ENCODE measurements around the gene MMAB.

MMAB gene

GRCh38 chr12:109553483-109553882, 19.8 kb downstream of the MMAB start:
- no peak overlapping the region for H3K4me3 ChIP-seq (ENCODE audit: low read length)
- no peak for DNase-seq (ENCODE audit: low read depth)
- TF ChIP-seq, protein P1, sequence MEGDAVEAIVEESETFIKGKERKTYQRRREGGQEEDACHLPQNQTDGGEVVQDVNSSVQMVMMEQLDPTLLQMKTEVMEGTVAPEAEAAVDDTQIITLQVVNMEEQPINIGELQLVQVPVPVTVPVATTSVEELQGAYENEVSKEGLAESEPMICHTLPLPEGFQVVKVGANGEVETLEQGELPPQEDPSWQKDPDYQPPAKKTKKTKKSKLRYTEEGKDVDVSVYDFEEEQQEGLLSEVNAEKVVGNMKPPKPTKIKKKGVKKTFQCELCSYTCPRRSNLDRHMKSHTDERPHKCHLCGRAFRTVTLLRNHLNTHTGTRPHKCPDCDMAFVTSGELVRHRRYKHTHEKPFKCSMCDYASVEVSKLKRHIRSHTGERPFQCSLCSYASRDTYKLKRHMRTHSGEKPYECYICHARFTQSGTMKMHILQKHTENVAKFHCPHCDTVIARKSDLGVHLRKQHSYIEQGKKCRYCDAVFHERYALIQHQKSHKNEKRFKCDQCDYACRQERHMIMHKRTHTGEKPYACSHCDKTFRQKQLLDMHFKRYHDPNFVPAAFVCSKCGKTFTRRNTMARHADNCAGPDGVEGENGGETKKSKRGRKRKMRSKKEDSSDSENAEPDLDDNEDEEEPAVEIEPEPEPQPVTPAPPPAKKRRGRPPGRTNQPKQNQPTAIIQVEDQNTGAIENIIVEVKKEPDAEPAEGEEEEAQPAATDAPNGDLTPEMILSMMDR (IDR thresholded peaks at IDR 0.05; ENCODE audit: insufficient read depth, low read depth, low read length, missing control alignments) = no peak

DNA sequence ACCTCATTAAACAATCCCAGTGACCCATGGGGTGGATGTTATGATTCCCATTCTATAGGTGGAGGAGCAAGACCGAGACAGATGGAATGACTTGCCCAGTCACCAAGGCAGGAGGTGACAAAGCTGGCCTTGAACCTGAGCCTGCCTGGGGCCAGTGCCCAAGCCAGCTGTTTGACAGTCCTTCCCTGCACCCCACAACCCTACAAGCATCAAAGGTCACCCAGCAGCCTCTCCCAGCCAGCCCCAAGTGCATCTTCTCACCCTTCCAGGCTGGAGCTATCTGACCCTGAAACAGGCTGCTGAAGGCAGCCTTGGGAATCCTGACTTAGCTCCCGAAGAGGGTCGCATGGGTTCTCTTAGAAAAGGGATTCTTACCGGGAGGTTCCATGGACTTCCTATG, 20.3 kb downstream of the MMAB start:
- TF ChIP-seq, protein P1 (IDR thresholded peaks at IDR 0.05; ENCODE audit: insufficient read depth, low read depth, low read length, missing control alignments) = no peak

DNA sequence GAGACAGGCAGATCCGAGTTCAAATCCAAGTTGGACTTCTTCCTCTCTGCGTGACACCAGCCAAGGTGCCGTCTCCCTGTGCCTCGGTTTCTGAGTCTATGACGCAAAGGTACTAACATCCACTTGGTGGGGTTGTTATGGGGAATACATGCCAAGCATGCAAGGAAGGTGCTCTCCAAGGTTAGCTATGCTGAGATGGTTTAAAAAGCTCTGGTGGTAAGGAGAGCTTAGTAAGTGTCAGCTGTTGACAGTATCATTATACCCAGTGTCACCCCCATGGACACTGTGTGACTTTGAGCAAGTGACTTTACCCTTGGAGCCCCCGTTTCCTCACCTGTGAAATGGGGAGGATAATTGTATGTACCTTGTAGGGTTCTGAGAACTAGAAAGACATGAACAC, 22.2 kb downstream of the MMAB start:
- TF ChIP-seq, protein P1 (IDR thresholded peaks at IDR 0.05; ENCODE audit: insufficient read depth, low read depth, low read length, missing control alignments) = no peak
- H3K4me3 ChIP-seq (ENCODE audit: low read length) = no peak overlapping the region
- no peak for DNase-seq (ENCODE audit: low read depth)

More for the DNA sequence above, 20.3 kb downstream of the MMAB start:
- H3K4me3 ChIP-seq (ENCODE audit: low read length) = no peak overlapping the region
- DNase-seq (ENCODE audit: low read depth) = no peak

DNA sequence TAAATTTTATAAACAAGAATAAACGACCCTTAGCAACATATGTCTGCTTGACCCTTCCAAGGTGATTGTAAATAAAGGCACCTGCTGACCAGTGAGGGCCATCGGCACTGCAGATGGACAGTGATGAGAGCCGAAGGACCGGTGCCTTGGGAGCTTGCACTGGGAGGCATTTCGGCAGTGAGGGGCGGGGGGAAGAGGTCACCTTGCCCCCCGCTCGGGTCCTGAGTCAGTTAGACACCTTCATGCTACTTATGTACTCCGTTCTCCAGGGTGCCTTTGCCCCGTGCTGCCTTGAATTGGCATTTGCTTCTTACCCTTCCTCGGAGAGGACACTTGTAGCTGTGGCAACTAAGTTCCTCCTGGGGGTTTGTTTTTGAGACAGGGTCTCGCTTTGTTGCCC, 23.0 kb downstream of the MMAB start:
- H3K4me3 ChIP-seq (ENCODE audit: low read length) = no peak overlapping the region
- DNase-seq (ENCODE audit: low read depth) = no peak
- TF ChIP-seq, protein P1 (IDR thresholded peaks at IDR 0.05; ENCODE audit: insufficient read depth, low read depth, low read length, missing control alignments) = no peak

DNA sequence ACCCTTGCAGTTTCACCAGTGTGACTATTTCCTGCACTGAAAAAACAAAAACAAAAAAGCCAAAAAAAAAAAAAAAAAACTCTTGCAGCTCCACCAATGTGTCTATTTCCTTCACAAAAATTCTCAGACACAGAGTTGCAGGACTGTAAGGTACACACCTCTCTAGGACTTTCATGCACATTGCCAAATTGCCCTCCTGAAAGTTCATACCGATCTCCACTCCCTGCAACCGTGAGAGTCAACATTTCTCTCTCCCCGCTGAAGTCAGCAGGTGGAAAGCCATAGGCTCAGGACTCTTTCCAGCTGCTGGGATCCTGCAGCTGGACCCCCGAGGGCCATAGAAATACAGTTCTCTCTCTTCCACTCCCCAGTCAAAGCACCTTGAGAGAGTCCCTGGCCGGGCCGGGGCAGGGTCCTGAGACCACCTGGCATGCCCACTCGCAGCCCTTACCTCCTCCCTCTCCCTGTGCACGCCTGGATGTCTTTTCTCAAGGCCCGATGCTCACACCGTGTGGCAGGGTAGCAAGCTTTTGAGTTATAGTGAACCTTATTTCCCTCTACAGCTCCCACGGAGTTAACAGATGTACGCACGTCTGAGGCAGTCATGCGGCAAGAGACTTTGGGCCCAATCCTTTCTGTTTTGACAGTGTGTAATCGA, 23.6 kb downstream of the MMAB start:
- no peak for DNase-seq (ENCODE audit: low read depth)
- H3K4me3 ChIP-seq (ENCODE audit: low read length) = no peak overlapping the region
- TF ChIP-seq, protein P1 (IDR thresholded peaks at IDR 0.05; ENCODE audit: insufficient read depth, low read depth, low read length, missing control alignments) = no peak

DNA sequence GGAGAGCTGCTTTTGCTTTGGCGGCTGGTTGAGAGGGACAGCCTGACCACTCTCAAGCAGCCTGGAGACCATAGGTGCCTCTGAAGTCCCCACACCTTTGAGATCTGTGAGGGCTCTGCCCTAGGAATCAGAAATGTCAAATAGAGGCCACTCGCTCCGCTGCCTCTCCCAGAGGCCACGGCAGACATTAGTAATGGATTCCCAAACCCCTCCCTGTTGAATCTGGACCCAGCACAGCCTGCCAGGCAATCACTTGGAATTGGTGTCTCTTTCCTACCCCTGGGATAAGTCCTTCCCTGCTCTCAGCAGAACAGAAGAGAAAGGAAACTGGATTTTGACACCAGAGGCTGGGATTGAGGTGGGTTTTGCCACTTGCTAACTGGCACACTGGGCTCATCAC, 25.0 kb downstream of the MMAB start:
- TF ChIP-seq, protein P1 (IDR thresholded peaks at IDR 0.05; ENCODE audit: insufficient read depth, low read depth, low read length, missing control alignments) = no peak
- DNase-seq (ENCODE audit: low read depth) = no peak
- no peak overlapping the region for H3K4me3 ChIP-seq (ENCODE audit: low read length)

DNA sequence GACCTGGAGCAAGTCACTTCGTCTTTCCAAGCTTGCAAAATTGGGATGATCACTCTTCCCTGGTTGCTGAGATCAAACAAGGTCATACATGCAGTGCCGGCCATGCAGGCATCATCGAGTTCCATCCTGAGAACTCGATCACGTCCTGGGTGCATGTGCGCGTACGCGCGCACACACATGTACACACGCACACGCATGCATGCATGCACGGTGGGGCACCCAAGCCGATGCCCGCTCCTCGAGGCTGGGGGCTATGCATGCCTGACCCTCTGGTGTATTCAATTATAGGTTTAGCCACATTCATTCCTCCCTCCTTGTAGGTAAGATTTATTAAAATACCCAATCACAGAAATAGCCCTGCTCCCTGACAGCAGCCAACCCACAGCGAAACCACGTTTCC, 26.0 kb downstream of the MMAB start:
- no peak for DNase-seq (ENCODE audit: low read depth)
- H3K4me3 ChIP-seq (ENCODE audit: low read length) = no peak overlapping the region
- TF ChIP-seq, protein P1 (IDR thresholded peaks at IDR 0.05; ENCODE audit: insufficient read depth, low read depth, low read length, missing control alignments) = no peak

Measured in epithelial cell of esophagus (primary cell).